SK-N-SH treated with all-trans-retinoic acid at 6 μM for 48 hours (cell line): Measurements from ENCODE around the gene PMEPA1.

Source experiments
- ARNTL ChIP-seq: fragments of 450-650 bp; formaldehyde crosslinking; IDR thresholded peaks from 2 replicates; pipeline ENCODE4 v1.5.0; 2020; ENCODE audit warnings: low read depth, mild to moderate bottlenecking, moderate library complexity, borderline replicate concordance
- CSDC2 ChIP-seq: fragments of 250-450 bp; sonication (Bioruptor Pico); IDR thresholded peaks from 2 replicates; pipeline ENCODE4 v1.5.0; 2020; ENCODE audit warnings: mild to moderate bottlenecking, moderate library complexity
- PPARA ChIP-seq: fragments of 250-450 bp; sonication (Bioruptor Pico); IDR thresholded peaks from 2 replicates; pipeline ENCODE4 v1.5.0; 2020; ENCODE audit warnings: mild to moderate bottlenecking, borderline replicate concordance
- RARB ChIP-seq: fragments of 250-450 bp; sonication (Bioruptor Pico); IDR thresholded peaks from 2 replicates; pipeline ENCODE4 v1.8.0; 2021; ENCODE audit warnings: mild to moderate bottlenecking, moderate library complexity
- ZFP30 ChIP-seq: fragments of 450-650 bp; formaldehyde crosslinking; IDR thresholded peaks from 2 replicates; pipeline ENCODE4 v1.5.0; 2022; ENCODE audit warnings: mild to moderate bottlenecking, moderate library complexity
- ZNF565 ChIP-seq: fragments of 450-650 bp; formaldehyde crosslinking; conservative IDR thresholded peaks from 2 replicates; pipeline ENCODE4 v1.5.0; 2020; ENCODE audit warnings: low read depth, mild to moderate bottlenecking, moderate library complexity
- ZNF8 ChIP-seq: fragments of 450-650 bp; formaldehyde crosslinking; IDR thresholded peaks from 2 replicates; pipeline ENCODE4 v1.5.0; 2020; ENCODE audit warnings: mild to moderate bottlenecking, moderate library complexity
- TF ChIP-seq, protein P1 (sequence below): fragments of 250-450 bp; sonication (Bioruptor Pico); IDR thresholded peaks from 2 replicates; pipeline ENCODE4 v1.5.1; 2021; ENCODE audit warnings: mild to moderate bottlenecking, moderate library complexity
- TF ChIP-seq, protein P2 (sequence below): fragments of 250-450 bp; sonication (Bioruptor Pico); IDR thresholded peaks from 2 replicates; pipeline ENCODE4 v1.8.0; 2020; ENCODE audit warnings: mild to moderate bottlenecking, moderate library complexity, borderline replicate concordance
- TF ChIP-seq, protein P3 (sequence below): fragments of 250-450 bp; sonication (Bioruptor Pico); IDR thresholded peaks from 2 replicates; pipeline ENCODE4 v1.5.1; 2020; ENCODE audit warnings: low read depth, mild to moderate bottlenecking, moderate library complexity

DNA sequence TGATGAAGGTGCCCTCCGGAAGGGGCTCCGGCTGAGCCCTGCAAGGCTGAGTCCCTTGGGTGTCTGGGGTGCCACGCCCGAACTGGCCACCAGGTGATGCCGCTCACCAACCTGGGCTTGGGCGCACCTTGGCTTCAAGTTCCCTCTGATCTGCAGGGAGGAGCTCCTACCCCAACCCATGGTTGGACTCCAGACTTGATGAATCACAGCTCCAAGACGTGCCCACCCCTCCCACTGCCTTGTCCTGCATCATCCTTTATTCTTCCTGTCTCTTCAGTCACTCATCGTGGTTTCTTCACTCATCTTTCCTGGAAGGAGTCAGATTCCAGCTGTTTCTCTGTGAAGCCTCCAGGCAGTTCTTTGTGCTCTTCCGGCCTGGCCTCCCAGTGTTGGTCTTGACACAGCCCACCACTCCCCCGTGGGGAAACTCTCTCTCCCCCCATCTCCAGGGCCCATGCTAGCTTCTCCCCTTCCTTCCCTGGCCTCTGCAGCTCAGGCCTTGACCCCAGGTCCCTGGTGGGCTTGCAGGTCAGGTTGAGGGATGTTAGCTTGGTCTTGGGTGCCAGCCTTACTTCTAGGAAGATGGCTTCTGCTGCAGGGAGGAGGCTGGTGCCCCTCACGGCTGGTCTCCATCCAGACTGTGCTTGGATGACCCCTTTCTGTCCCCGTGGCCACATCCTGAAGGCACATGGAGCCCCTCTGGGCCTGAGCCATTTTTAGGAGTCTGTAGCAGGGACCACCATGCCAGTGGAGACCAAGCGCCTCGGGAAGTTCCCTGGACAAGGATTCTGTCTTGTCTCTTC, 87.0 kb downstream of the PMEPA1 start:
- no peak for TF ChIP-seq PPARA (CRISPR knock-in tag)
- no peak for TF ChIP-seq ZNF565 (CRISPR knock-in tag)
- TF ChIP-seq ARNTL (CRISPR knock-in tag), result no peak
- TF ChIP-seq, protein P1, sequence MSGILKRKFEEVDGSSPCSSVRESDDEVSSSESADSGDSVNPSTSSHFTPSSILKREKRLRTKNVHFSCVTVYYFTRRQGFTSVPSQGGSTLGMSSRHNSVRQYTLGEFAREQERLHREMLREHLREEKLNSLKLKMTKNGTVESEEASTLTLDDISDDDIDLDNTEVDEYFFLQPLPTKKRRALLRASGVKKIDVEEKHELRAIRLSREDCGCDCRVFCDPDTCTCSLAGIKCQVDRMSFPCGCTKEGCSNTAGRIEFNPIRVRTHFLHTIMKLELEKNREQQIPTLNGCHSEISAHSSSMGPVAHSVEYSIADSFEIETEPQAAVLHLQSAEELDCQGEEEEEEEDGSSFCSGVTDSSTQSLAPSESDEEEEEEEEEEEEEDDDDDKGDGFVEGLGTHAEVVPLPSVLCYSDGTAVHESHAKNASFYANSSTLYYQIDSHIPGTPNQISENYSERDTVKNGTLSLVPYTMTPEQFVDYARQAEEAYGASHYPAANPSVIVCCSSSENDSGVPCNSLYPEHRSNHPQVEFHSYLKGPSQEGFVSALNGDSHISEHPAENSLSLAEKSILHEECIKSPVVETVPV, result no peak
- TF ChIP-seq ZFP30, result no peak
- TF ChIP-seq ZNF8 (CRISPR knock-in tag), result no peak
- TF ChIP-seq, protein P2, sequence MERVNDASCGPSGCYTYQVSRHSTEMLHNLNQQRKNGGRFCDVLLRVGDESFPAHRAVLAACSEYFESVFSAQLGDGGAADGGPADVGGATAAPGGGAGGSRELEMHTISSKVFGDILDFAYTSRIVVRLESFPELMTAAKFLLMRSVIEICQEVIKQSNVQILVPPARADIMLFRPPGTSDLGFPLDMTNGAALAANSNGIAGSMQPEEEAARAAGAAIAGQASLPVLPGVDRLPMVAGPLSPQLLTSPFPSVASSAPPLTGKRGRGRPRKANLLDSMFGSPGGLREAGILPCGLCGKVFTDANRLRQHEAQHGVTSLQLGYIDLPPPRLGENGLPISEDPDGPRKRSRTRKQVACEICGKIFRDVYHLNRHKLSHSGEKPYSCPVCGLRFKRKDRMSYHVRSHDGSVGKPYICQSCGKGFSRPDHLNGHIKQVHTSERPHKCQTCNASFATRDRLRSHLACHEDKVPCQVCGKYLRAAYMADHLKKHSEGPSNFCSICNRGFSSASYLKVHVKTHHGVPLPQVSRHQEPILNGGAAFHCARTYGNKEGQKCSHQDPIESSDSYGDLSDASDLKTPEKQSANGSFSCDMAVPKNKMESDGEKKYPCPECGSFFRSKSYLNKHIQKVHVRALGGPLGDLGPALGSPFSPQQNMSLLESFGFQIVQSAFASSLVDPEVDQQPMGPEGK, result no peak
- TF ChIP-seq RARB (CRISPR knock-in tag), result no peak
- TF ChIP-seq CSDC2, result no peak
- TF ChIP-seq, protein P3, sequence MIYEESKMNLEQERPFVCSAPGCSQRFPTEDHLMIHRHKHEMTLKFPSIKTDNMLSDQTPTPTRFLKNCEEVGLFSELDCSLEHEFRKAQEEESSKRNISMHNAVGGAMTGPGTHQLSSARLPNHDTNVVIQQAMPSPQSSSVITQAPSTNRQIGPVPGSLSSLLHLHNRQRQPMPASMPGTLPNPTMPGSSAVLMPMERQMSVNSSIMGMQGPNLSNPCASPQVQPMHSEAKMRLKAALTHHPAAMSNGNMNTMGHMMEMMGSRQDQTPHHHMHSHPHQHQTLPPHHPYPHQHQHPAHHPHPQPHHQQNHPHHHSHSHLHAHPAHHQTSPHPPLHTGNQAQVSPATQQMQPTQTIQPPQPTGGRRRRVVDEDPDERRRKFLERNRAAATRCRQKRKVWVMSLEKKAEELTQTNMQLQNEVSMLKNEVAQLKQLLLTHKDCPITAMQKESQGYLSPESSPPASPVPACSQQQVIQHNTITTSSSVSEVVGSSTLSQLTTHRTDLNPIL (CRISPR knock-in tag), result no peak
